AG04450 (cell line): ENCODE data around the gene MEGF11. TPM values are rescaled to one million over a fixed set of nuclear protein-coding genes. Genes with fewer than 3 reads are reported as not detected.

Experiments used
- CTCF ChIA-PET: fragments of 300-600, 350-600 bp; formaldehyde crosslinking; extraction: SDS; loops from one replicate; lab custom pipeline; 2022; ENCODE audit warnings: antibody characterized with exemption, inconsistent platforms; lab: Charles Lee
- POLR2A ChIA-PET: fragments of 350-600 bp; formaldehyde crosslinking; extraction: SDS; loops from one replicate; lab custom pipeline; 2021; ENCODE audit warnings: antibody characterized with exemption, inconsistent platforms; lab: Yijun Ruan, JAX
- DNase-seq: peaks from one replicate; pipeline ENCODE4 v3.0.0-alpha.2; 2011; ENCODE audit warnings: low read depth, low spot score
- H3K27ac ChIP-seq: one replicate; pipeline ENCODE4 v1.5.1; 2012; ENCODE audit warnings: low read depth, low read length, control low read depth
- H3K27me3 ChIP-seq: one replicate; pipeline ENCODE4 v1.6.0; 2012; ENCODE audit warnings: low read length; ENCODE audit not compliant: control insufficient read depth, insufficient read depth
- H3K4me3 ChIP-seq: 2 replicates; pipeline ENCODE4 v1.5.1; 2011; ENCODE audit warnings: mild to moderate bottlenecking, low read depth, low read length, control low read depth
- H3K9me3 ChIP-seq: 2 replicates; pipeline ENCODE4 v1.5.1; 2012; ENCODE audit warnings: low read length; ENCODE audit not compliant: control insufficient read depth, insufficient read depth
- CTCF ChIP-seq: IDR thresholded peaks from 2 replicates; pipeline ENCODE4 v1.5.1; 2011; ENCODE audit warnings: low read depth, low read length, control low read depth, inconsistent platforms
- polyA plus RNA-seq: library from polyadenylated mRNA; depleted of rRNA; stranded (reverse); fragments of >200 nt; gene quantifications from 2 replicates; pipeline ENCODE4 v1.2.3, GENCODE V29; 2011

Gene MEGF11
- polyA plus RNA-seq, 1 experiment, result not detected

GRCh38 chr15:66131200-66131599 lies 122.3 kb downstream of the MEGF11 start:
- ChIA-PET CTCF (no interaction called here), POLR2A (no interaction called here)
- no peak for TF ChIP-seq CTCF
- H3K9me3 ChIP-seq, result no peaks in the 10 kb centered on the region
- DNase-seq, result no peak
- H3K27me3 ChIP-seq, result peaks cover 41% of the 10 kb centered on the region
- no peak overlapping the region for H3K4me3 ChIP-seq
- no peak overlapping the region for H3K27ac ChIP-seq

GRCh38 chr15:66130496-66131034 lies 123.0 kb downstream of the MEGF11 start:
- no peak for TF ChIP-seq CTCF
- Histone ChIP-seq H3K27me3 (peaks cover 47% of the 10 kb centered on the region), H3K27ac (no peak overlapping the region), H3K4me3 (no peak overlapping the region), H3K9me3 (no peaks in the 10 kb centered on the region)
- POLR2A ChIA-PET, result no interaction called here
- CTCF ChIA-PET, result no interaction called here
- no peak for DNase-seq

GRCh38 chr15:66129586-66129985 lies 124.0 kb downstream of the MEGF11 start:
- POLR2A ChIA-PET, result no interaction called here
- no peak for TF ChIP-seq CTCF
- Histone ChIP-seq H3K9me3 (no peaks in the 10 kb centered on the region), H3K27me3 (peaks cover 53% of the 10 kb centered on the region), H3K27ac (no peak overlapping the region), H3K4me3 (no peak overlapping the region)
- CTCF ChIA-PET, result no interaction called here
- no peak for DNase-seq

DNA sequence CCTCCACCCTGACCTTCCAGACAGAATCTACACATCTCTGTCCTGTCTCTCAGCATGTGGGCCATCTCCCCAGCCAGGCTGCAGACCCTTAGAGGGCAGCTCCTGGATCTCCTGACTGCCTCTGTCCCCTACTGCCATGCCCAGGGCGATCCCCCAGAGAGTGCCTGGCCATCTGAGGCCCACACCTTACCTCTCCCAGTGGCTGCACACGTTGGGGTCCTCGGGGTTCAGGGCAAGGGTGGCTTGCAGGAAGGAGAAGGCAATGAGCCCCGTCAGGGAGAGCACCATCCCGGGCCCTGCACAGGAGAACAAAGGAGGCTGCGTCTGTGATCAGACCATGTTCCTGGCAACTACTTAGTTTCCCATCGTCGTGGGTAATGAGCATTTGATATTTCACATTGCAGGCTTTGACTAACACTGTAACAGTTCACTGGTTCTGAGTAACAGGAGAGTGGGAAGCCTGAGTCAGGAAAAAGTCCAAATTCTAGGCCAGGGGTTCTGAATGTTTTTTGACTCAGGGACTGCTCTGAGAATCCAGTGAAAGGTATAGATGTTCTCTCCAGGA lies 125.4 kb downstream of the MEGF11 start:
- no peak overlapping the region for H3K27ac ChIP-seq
- no peak overlapping the region for H3K4me3 ChIP-seq
- ChIA-PET CTCF (no interaction called here), POLR2A (no interaction called here)
- no peaks in the 10 kb centered on the region for H3K9me3 ChIP-seq
- peaks cover 55% of the 10 kb centered on the region for H3K27me3 ChIP-seq
- DNase-seq, result no peak
- no peak for TF ChIP-seq CTCF

GRCh38 chr15:66126456-66126855 lies 127.1 kb downstream of the MEGF11 start:
- ChIA-PET POLR2A (no interaction called here), CTCF (no interaction called here)
- TF ChIP-seq CTCF, result no peak
- DNase-seq, result no peak
- no peaks in the 10 kb centered on the region for H3K9me3 ChIP-seq
- peaks cover 51% of the 10 kb centered on the region for H3K27me3 ChIP-seq
- no peak overlapping the region for H3K4me3 ChIP-seq
- H3K27ac ChIP-seq, result no peak overlapping the region
